SK-N-SH (cell line): ENCODE results near the gene PLCL2. TPM values are rescaled to one million over a fixed set of nuclear protein-coding genes. Genes with fewer than 3 reads are reported as not detected.

Experiments
- CTCF ChIA-PET: fragments of 300-600, 350-600 bp; formaldehyde crosslinking; extraction: SDS; loops from one replicate; lab custom pipeline; 2021; lab: Yijun Ruan, JAX
- POLR2A ChIA-PET: fragments of 350-600 bp; sonication (Branson Sonifier 250); formaldehyde crosslinking; extraction: SDS; loops from one replicate; lab custom pipeline; 2020; ENCODE audit warnings: antibody characterized with exemption, inconsistent platforms; lab: Yijun Ruan, JAX
- DNase-seq: peaks from one replicate; pipeline ENCODE4 v3.0.0; 2012
- H2AFZ ChIP-seq: fragments of 200-600 bp; sonication (generic); 2 replicates; pipeline ENCODE4 v1.8.1; 2016; ENCODE audit warnings: antibody characterized with exemption, mild to moderate bottlenecking, low read depth
- H3F3A ChIP-seq: fragments of 200-600 bp; sonication (generic); replicated peaks from 2 replicates; pipeline ENCODE3; 2016; ENCODE audit warnings: antibody characterized with exemption, mild to moderate bottlenecking; ENCODE audit not compliant: insufficient read depth
- H3K27ac ChIP-seq, 2 experiments: fragments of 200-500 bp in 1 of 2; fragments of 200-600 bp in 1 of 2; sonication (Bioruptor generic) in 1 of 2; sonication (generic), shearing (Covaris generic) in 1 of 2; 2 replicates each; pipeline versions ENCODE4 v1.5.1 to v1.6.1; 2014 to 2016; ENCODE audit warnings: low read depth in 2 of 2, inconsistent platforms in 1 of 2, low read length in 1 of 2, mild to moderate bottlenecking in 1 of 2, mixed read lengths in 1 of 2
- H3K27me3 ChIP-seq: fragments of 200-600 bp; sonication (generic), shearing (Covaris generic); 2 replicates; pipeline ENCODE4 v1.6.1; 2016; ENCODE audit warnings: mixed run types; ENCODE audit not compliant: insufficient read depth
- H3K36me3 ChIP-seq, 2 experiments: fragments of 200-500 bp in 1 of 2; fragments of 200-600 bp in 1 of 2; sonication (Bioruptor generic) in 1 of 2; sonication (generic) in 1 of 2; replicated peaks in 1 of 2; 2 replicates each; pipeline versions ENCODE3 to v1.5.1; 2014 to 2016; ENCODE audit warnings: low read length in 1 of 2, mild to moderate bottlenecking in 1 of 2; ENCODE audit not compliant: insufficient read depth in 2 of 2, control insufficient read depth in 1 of 2
- H3K4me1 ChIP-seq, 2 experiments: fragments of 200-500 bp in 1 of 2; fragments of 200-600 bp in 1 of 2; sonication (Bioruptor generic) in 1 of 2; sonication (generic), shearing (Covaris generic) in 1 of 2; 2 replicates each; pipeline versions ENCODE4 v1.5.1 to v1.6.1; 2014 to 2016; ENCODE audit warnings: low read depth in 1 of 2, low read length in 1 of 2, mixed run types in 1 of 2; ENCODE audit not compliant: insufficient read depth in 2 of 2, control insufficient read depth in 1 of 2
- H3K4me2 ChIP-seq: fragments of 200-600 bp; sonication (generic), shearing (Covaris generic); 2 replicates; pipeline ENCODE4 v1.6.1; 2017; ENCODE audit warnings: mixed run types
- H3K4me3 ChIP-seq, 2 experiments: fragments of 200-500 bp in 1 of 2; fragments of 200-600 bp in 1 of 2; sonication (Bioruptor generic) in 1 of 2; sonication (generic), shearing (Covaris generic) in 1 of 2; 2 replicates each; pipeline versions ENCODE4 v1.5.1 to v1.8.1; 2014 to 2016; ENCODE audit warnings: low read depth in 2 of 2, inconsistent platforms in 1 of 2, low read length in 1 of 2, mild to moderate bottlenecking in 1 of 2, mixed read lengths in 1 of 2, moderate library complexity in 1 of 2
- H3K79me2 ChIP-seq: fragments of 200-600 bp; sonication (generic); 2 replicates; pipeline ENCODE4 v1.8.1; 2017; ENCODE audit warnings: mild to moderate bottlenecking; ENCODE audit not compliant: insufficient read depth
- H3K9ac ChIP-seq: fragments of 200-600 bp; sonication (generic); 2 replicates; pipeline ENCODE4 v1.6.1; 2017; ENCODE audit warnings: mixed run types
- H3K9me2 ChIP-seq: fragments of 200-600 bp; sonication (generic); 2 replicates; pipeline ENCODE4 v1.6.1; 2017; ENCODE audit warnings: mixed run types
- H3K9me3 ChIP-seq: fragments of 200-600 bp; sonication (generic); 2 replicates; pipeline ENCODE4 v1.6.1; 2017; ENCODE audit warnings: mixed run types, mild to moderate bottlenecking, moderate library complexity
- H4K20me1 ChIP-seq: fragments of 200-600 bp; sonication (generic); 2 replicates; pipeline ENCODE4 v1.6.1; 2017; ENCODE audit warnings: mild to moderate bottlenecking, mixed run types; ENCODE audit not compliant: insufficient read depth
- CHD2 ChIP-seq: fragments of 150-350 bp; IDR thresholded peaks from 2 replicates; pipeline ENCODE4 v1.6.1; 2018; ENCODE audit warnings: low read length; ENCODE audit not compliant: partially characterized antibody
- ELF1 ChIP-seq: IDR thresholded peaks from 2 replicates; pipeline ENCODE4 v1.4.0; 2012
- EP300 ChIP-seq, 2 experiments: IDR thresholded peaks; 2 replicates each; pipeline versions ENCODE4 v1.4.0 to v1.6.1; 2012; ENCODE audit warnings: borderline replicate concordance in 1 of 2, low read depth in 1 of 2, low read length in 1 of 2
- EZH2phosphoT487 ChIP-seq: fragments of 200-600 bp; sonication (generic); IDR thresholded peaks from 2 replicates; pipeline ENCODE4 v1.6.1; 2017; ENCODE audit warnings: low read depth, mixed run types, mild to moderate bottlenecking, antibody characterized with exemption, moderate library complexity, borderline replicate concordance
- FOSL2 ChIP-seq: IDR thresholded peaks from 2 replicates; pipeline ENCODE4 v1.4.0; 2012; ENCODE audit warnings: low read depth, mild to moderate bottlenecking, moderate library complexity, borderline replicate concordance
- FOXJ3 ChIP-seq: sonication (generic); formaldehyde crosslinking; IDR thresholded peaks from 2 replicates; pipeline ENCODE4 v1.5.1; 2020; ENCODE audit warnings: mild to moderate bottlenecking, missing genetic modification reagents
- FOXM1 ChIP-seq: IDR thresholded peaks from 2 replicates; pipeline ENCODE4 v1.4.0; 2012; ENCODE audit warnings: low read depth, mild to moderate bottlenecking
- GABPA ChIP-seq: IDR thresholded peaks from 2 replicates; pipeline ENCODE4 v1.4.0; 2012; ENCODE audit warnings: low read depth, mild to moderate bottlenecking
- MEF2A ChIP-seq: IDR thresholded peaks from 2 replicates; pipeline ENCODE4 v1.4.0; 2012; ENCODE audit warnings: low read depth, borderline replicate concordance
- NRF1 ChIP-seq: IDR thresholded peaks from 2 replicates; pipeline ENCODE4 v1.6.1; 2012; ENCODE audit warnings: low read depth, mild to moderate bottlenecking, low read length
- POLR2AphosphoS5 ChIP-seq: IDR thresholded peaks from 2 replicates; pipeline ENCODE4 v1.6.1; 2012; ENCODE audit warnings: low read depth, low read length
- RAD21 ChIP-seq: IDR thresholded peaks from 2 replicates; pipeline ENCODE4 v1.6.1; 2012; ENCODE audit warnings: mild to moderate bottlenecking, low read length
- RFX5 ChIP-seq: IDR thresholded peaks from 2 replicates; pipeline ENCODE4 v1.6.1; 2012; ENCODE audit warnings: mild to moderate bottlenecking, improper control_type of control experiment, low read length
- RXRA ChIP-seq: IDR thresholded peaks from 2 replicates; pipeline ENCODE4 v1.4.0; 2012; ENCODE audit warnings: low read depth, mild to moderate bottlenecking, borderline replicate concordance
- SIN3A ChIP-seq: IDR thresholded peaks from 2 replicates; pipeline ENCODE4 v1.6.1; 2012; ENCODE audit warnings: low read depth, mild to moderate bottlenecking, low read length, moderate library complexity, borderline replicate concordance
- TCF12 ChIP-seq: IDR thresholded peaks from 2 replicates; pipeline ENCODE4 v1.4.0; 2012
- WGBS: methylation state at CpG from one replicate; pipeline ENCODE4 v1.1.6; 2017; ENCODE audit warnings: low lambda C conversion rate; 5-methylcytosine and 5-hydroxymethylcytosine counted together
- polyA plus RNA-seq, 3 experiments: library from polyadenylated mRNA; depleted of rRNA; stranded (reverse); fragments of >200 nt; gene quantifications; 2 replicates each; pipeline ENCODE4 v1.2.3, GENCODE V29; 2012
- TF ChIP-seq, protein P1 (sequence below): IDR thresholded peaks from 2 replicates; pipeline ENCODE4 v1.4.0; 2012; ENCODE audit warnings: low read depth, borderline replicate concordance
- TF ChIP-seq, protein P2 (sequence below): fragments of 150-350 bp; IDR thresholded peaks from 2 replicates; pipeline ENCODE4 v1.6.1; 2016; ENCODE audit warnings: mild to moderate bottlenecking, low read depth, low read length
- TF ChIP-seq, protein P3 (sequence below): fragments of 150-350 bp; IDR thresholded peaks from 2 replicates; pipeline ENCODE4 v1.6.1; 2017; ENCODE audit warnings: antibody characterized with exemption, low read length, low read depth, borderline replicate concordance
- TF ChIP-seq, protein P4 (sequence below): IDR thresholded peaks from 2 replicates; pipeline ENCODE4 v1.4.0; 2012; ENCODE audit warnings: low read depth
- TF ChIP-seq, protein P5 (sequence below): IDR thresholded peaks from 2 replicates; pipeline ENCODE4; 2012

PLCL2 gene
- polyA plus RNA-seq, 1 of the 3 experiments (the other 2 are of a cell fraction) = 0.85 TPM

DNA sequence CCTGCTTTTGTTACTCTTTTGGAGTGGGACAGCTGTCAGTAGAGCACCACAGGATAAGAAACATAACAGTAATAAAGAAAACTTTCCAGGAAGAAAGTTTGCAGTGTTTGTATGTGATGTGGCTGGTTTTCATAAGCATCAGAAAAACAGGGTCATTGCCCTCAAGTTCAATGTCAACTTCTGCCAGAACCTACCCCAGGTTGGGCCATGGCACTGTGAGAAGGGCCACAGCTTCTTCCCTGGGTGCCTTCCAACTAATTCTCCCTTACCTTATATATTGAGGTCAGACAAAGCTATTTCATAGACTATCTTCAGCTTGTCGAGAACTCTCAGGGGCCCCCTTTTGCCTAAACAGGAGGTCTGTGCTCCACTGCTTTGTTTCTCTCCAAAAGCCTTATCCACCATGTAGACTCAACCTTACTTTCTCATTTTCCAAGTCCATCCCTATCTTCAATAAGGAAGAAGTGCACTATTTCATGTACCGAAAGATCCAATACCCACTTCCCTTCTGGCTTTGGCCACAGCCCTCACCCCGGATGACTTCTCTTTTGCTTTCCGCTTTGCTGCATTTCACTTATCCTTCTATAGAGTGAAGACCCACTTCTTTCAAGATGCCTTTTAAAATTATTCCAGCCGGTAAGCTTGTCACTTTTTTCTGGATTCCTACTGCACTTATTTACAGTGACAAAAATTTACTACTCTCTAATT, 38.2 kb upstream of the PLCL2 start:
- no peak overlapping the region for H3K27ac ChIP-seq
- no peak for TF ChIP-seq RFX5
- no peak for TF ChIP-seq FOXJ3 (CRISPR knock-in tag)
- TF ChIP-seq RXRA = no peak
- no peak for TF ChIP-seq MEF2A
- no peak for TF ChIP-seq ELF1
- TF ChIP-seq POLR2AphosphoS5 = no peak
- TF ChIP-seq FOSL2 = no peak
- TF ChIP-seq, protein P1, sequence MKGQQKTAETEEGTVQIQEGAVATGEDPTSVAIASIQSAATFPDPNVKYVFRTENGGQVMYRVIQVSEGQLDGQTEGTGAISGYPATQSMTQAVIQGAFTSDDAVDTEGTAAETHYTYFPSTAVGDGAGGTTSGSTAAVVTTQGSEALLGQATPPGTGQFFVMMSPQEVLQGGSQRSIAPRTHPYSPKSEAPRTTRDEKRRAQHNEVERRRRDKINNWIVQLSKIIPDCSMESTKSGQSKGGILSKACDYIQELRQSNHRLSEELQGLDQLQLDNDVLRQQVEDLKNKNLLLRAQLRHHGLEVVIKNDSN = no peak
- no peak for TF ChIP-seq RAD21
- no peak for TF ChIP-seq CHD2
- no peak for TF ChIP-seq EZH2phosphoT487
- TF ChIP-seq TCF12 = no peak
- TF ChIP-seq, protein P2, sequence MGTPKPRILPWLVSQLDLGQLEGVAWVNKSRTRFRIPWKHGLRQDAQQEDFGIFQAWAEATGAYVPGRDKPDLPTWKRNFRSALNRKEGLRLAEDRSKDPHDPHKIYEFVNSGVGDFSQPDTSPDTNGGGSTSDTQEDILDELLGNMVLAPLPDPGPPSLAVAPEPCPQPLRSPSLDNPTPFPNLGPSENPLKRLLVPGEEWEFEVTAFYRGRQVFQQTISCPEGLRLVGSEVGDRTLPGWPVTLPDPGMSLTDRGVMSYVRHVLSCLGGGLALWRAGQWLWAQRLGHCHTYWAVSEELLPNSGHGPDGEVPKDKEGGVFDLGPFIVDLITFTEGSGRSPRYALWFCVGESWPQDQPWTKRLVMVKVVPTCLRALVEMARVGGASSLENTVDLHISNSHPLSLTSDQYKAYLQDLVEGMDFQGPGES = no peak
- TF ChIP-seq, protein P3, sequence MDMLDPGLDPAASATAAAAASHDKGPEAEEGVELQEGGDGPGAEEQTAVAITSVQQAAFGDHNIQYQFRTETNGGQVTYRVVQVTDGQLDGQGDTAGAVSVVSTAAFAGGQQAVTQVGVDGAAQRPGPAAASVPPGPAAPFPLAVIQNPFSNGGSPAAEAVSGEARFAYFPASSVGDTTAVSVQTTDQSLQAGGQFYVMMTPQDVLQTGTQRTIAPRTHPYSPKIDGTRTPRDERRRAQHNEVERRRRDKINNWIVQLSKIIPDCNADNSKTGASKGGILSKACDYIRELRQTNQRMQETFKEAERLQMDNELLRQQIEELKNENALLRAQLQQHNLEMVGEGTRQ = no peak
- TF ChIP-seq GABPA = no peak
- TF ChIP-seq NRF1 = no peak
- TF ChIP-seq FOXM1 = no peak
- no peak for TF ChIP-seq EP300 (IDR thresholded peaks at IDR 0.05; ENCODE audit: borderline replicate concordance in 1 of 2, low read depth in 1 of 2, low read length in 1 of 2)
- TF ChIP-seq, all 33 proteins: peak for 0
- no peaks in the 10 kb centered on the region for H3K36me3 ChIP-seq
- ChIA-PET POLR2A (no interaction called here), CTCF (no interaction called here)
- no peak for DNase-seq
- H3K9ac ChIP-seq = no peak overlapping the region
- WGBS = 73% methylated on average over 5 of the region's 5 CpGs
- H3K4me3 ChIP-seq = no peak overlapping the region
- no peaks in the 10 kb centered on the region for H3F3A ChIP-seq
- H3K9me2 ChIP-seq = no peaks in the 10 kb centered on the region
- no peaks in the 10 kb centered on the region for H3K79me2 ChIP-seq
- no peaks in the 10 kb centered on the region for H3K27me3 ChIP-seq
- no peaks in the 10 kb centered on the region for H3K4me1 ChIP-seq
- no peak overlapping the region for H2AFZ ChIP-seq
- H3K9me3 ChIP-seq = no peaks in the 10 kb centered on the region
- H4K20me1 ChIP-seq = no peaks in the 10 kb centered on the region
- no peak overlapping the region for H3K4me2 ChIP-seq

DNA sequence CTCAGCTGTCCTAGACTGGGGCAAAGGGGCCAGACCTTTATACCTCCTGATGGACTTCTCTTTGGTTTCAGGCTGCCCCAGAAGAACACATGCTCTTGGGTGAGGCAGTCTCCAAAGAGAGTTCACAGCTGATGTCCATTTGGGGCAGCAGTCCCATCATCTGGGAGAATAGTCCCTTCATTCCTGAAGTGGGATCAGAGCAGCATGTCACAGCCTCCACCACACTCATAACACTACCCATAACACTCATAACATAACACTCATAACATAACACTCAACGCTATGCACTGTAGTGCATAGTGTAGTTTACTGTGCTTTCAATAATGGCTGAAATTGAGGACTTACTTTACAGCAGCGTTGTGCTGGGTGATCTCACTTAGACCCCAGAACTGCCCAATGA, 36.7 kb upstream of the PLCL2 start:
- Histone ChIP-seq H3K9me2 (no peaks in the 10 kb centered on the region), H3K27ac (no peak overlapping the region), H3K9me3 (no peaks in the 10 kb centered on the region), H2AFZ (no peak overlapping the region), H3K27me3 (no peaks in the 10 kb centered on the region), H3K4me3 (no peak overlapping the region), H3K4me1 (no peaks in the 10 kb centered on the region), H4K20me1 (no peaks in the 10 kb centered on the region), H3F3A (no peaks in the 10 kb centered on the region), H3K36me3 (no peaks in the 10 kb centered on the region), H3K4me2 (no peak overlapping the region), H3K79me2 (no peaks in the 10 kb centered on the region), H3K9ac (no peak overlapping the region)
- ChIA-PET POLR2A (no interaction called here), CTCF (interaction anchor here (1.6 kb wide), 1 partner anchor 247 kb away, joined by 4 read pairs; no protein-coding TSS in a partner anchor)
- 55% methylated on average over 2 of the region's 2 CpGs for WGBS
- no peak for DNase-seq
- TF ChIP-seq EP300 (IDR thresholded peaks at IDR 0.05; ENCODE audit: borderline replicate concordance in 1 of 2, low read depth in 1 of 2, low read length in 1 of 2) (no peak), ELF1 (no peak), SIN3A (no peak), RFX5 (no peak), FOXM1 (no peak)
- TF ChIP-seq, protein P1 = no peak
- TF ChIP-seq, protein P4, sequence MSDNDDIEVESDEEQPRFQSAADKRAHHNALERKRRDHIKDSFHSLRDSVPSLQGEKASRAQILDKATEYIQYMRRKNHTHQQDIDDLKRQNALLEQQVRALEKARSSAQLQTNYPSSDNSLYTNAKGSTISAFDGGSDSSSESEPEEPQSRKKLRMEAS = no peak
- TF ChIP-seq, protein P3 = no peak
- TF ChIP-seq, protein P5, sequence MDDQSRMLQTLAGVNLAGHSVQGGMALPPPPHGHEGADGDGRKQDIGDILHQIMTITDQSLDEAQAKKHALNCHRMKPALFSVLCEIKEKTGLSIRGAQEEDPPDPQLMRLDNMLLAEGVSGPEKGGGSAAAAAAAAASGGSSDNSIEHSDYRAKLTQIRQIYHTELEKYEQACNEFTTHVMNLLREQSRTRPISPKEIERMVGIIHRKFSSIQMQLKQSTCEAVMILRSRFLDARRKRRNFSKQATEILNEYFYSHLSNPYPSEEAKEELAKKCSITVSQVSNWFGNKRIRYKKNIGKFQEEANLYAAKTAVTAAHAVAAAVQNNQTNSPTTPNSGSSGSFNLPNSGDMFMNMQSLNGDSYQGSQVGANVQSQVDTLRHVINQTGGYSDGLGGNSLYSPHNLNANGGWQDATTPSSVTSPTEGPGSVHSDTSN = no peak
